ENCODE results near the gene NEXN. TPM values are rescaled to one million over a fixed set of nuclear protein-coding genes. Genes with fewer than 3 reads are reported as not detected.

The NEXN gene
- total RNA-seq, 1 experiment from 2014 or later: 0.41 TPM

- H3K27me3 ChIP-seq (ENCODE audit: low read length): no peaks in the 10 kb centered on the region
- no peak for DNase-seq
- peaks cover 15% of the 10 kb centered on the region for H3K4me1 ChIP-seq (ENCODE audit: low read length)
- H3K27ac ChIP-seq (ENCODE audit: low read length): no peak overlapping the region
- no peaks in the 10 kb centered on the region for H3K9me2 ChIP-seq (replicated peaks; ENCODE audit: insufficient read depth, low read length)
- no peak overlapping the region for H3K4me2 ChIP-seq (ENCODE audit: low read depth, low read length, poor library complexity, severe bottlenecking)
- H3K36me3 ChIP-seq (ENCODE audit: insufficient read depth, low read length): no peaks in the 10 kb centered on the region; the same call in 1 of the 2 replicates
- no peaks in the 10 kb centered on the region for H3K9me3 ChIP-seq (ENCODE audit: low read length)
- peaks cover 60% of the 10 kb centered on the region for H3K79me2 ChIP-seq (ENCODE audit: low read length)
- no peaks in the 10 kb centered on the region; the same call in 1 of the 2 replicates for H4K20me1 ChIP-seq (ENCODE audit: insufficient read depth, low read depth, low read length)
- H2AFZ ChIP-seq (ENCODE audit: low read length): no peak overlapping the region
- H3K4me3 ChIP-seq (ENCODE audit: low read length): no peak overlapping the region
- no peak overlapping the region for H3K9ac ChIP-seq (ENCODE audit: low read length)
Measured at GRCh38 chr1:77984629-77985028, 96.2 kb downstream of the NEXN start.

GRCh38 chr1:77986810-77987209 lies 98.4 kb downstream of the NEXN start:
- Histone ChIP-seq H3K27me3 (ENCODE audit: low read length) (no peaks in the 10 kb centered on the region), H3K36me3 (ENCODE audit: insufficient read depth, low read length) (no peaks in the 10 kb centered on the region; the same call in 1 of the 2 replicates), H2AFZ (ENCODE audit: low read length) (no peak overlapping the region), H3K79me2 (ENCODE audit: low read length) (peaks cover 55% of the 10 kb centered on the region), H3K4me2 (ENCODE audit: low read depth, low read length, poor library complexity, severe bottlenecking) (no peak overlapping the region), H4K20me1 (ENCODE audit: insufficient read depth, low read depth, low read length) (no peaks in the 10 kb centered on the region), H3K9ac (ENCODE audit: low read length) (no peak overlapping the region), H3K4me1 (ENCODE audit: low read length) (peaks cover 7% of the 10 kb centered on the region; the same call in 1 of the 2 replicates), H3K4me3 (ENCODE audit: low read length) (no peak overlapping the region), H3K9me2 (replicated peaks; ENCODE audit: insufficient read depth, low read length) (no peaks in the 10 kb centered on the region), H3K9me3 (ENCODE audit: low read length) (no peaks in the 10 kb centered on the region), H3K27ac (ENCODE audit: low read length) (no peak overlapping the region)
- DNase-seq: no peak

- Histone ChIP-seq H3K4me1 (ENCODE audit: low read length) (peaks cover 7% of the 10 kb centered on the region; the same call in 1 of the 2 replicates), H3K9me3 (ENCODE audit: low read length) (no peaks in the 10 kb centered on the region), H3K4me3 (ENCODE audit: low read length) (no peak overlapping the region), H2AFZ (ENCODE audit: low read length) (no peak overlapping the region), H4K20me1 (ENCODE audit: insufficient read depth, low read depth, low read length) (no peaks in the 10 kb centered on the region), H3K4me2 (ENCODE audit: low read depth, low read length, poor library complexity, severe bottlenecking) (no peak overlapping the region), H3K9me2 (replicated peaks; ENCODE audit: insufficient read depth, low read length) (no peaks in the 10 kb centered on the region), H3K79me2 (ENCODE audit: low read length) (peaks cover 49% of the 10 kb centered on the region), H3K9ac (ENCODE audit: low read length) (no peak overlapping the region), H3K27ac (ENCODE audit: low read length) (no peak overlapping the region), H3K36me3 (ENCODE audit: insufficient read depth, low read length) (no peaks in the 10 kb centered on the region; the same call in 1 of the 2 replicates), H3K27me3 (ENCODE audit: low read length) (no peaks in the 10 kb centered on the region)
- DNase-seq: no peak
Measured at GRCh38 chr1:77987919-77988318, 99.5 kb downstream of the NEXN start.

GRCh38 chr1:77989744-77990143 lies 101.3 kb downstream of the NEXN start:
- H3K9me2 ChIP-seq (replicated peaks; ENCODE audit: insufficient read depth, low read length): no peaks in the 10 kb centered on the region
- H3K79me2 ChIP-seq (ENCODE audit: low read length): peaks cover 41% of the 10 kb centered on the region
- H4K20me1 ChIP-seq (ENCODE audit: insufficient read depth, low read depth, low read length): no peaks in the 10 kb centered on the region
- no peak overlapping the region for H3K4me2 ChIP-seq (ENCODE audit: low read depth, low read length, poor library complexity, severe bottlenecking)
- H3K4me1 ChIP-seq (ENCODE audit: low read length): peaks cover 7% of the 10 kb centered on the region; the same call in 1 of the 2 replicates
- H3K27ac ChIP-seq (ENCODE audit: low read length): no peak overlapping the region
- H3K9me3 ChIP-seq (ENCODE audit: low read length): no peaks in the 10 kb centered on the region
- H2AFZ ChIP-seq (ENCODE audit: low read length): no peak overlapping the region
- no peak overlapping the region for H3K4me3 ChIP-seq (ENCODE audit: low read length)
- H3K9ac ChIP-seq (ENCODE audit: low read length): no peak overlapping the region
- no peaks in the 10 kb centered on the region; the same call in 1 of the 2 replicates for H3K36me3 ChIP-seq (ENCODE audit: insufficient read depth, low read length)
- no peak for DNase-seq
- H3K27me3 ChIP-seq (ENCODE audit: low read length): no peaks in the 10 kb centered on the region

GRCh38 chr1:77990629-77991204 lies 102.3 kb downstream of the NEXN start:
- Histone ChIP-seq H3K9me2 (replicated peaks; ENCODE audit: insufficient read depth, low read length) (no peaks in the 10 kb centered on the region), H3K36me3 (ENCODE audit: insufficient read depth, low read length) (no peaks in the 10 kb centered on the region), H3K4me1 (ENCODE audit: low read length) (peaks cover 7% of the 10 kb centered on the region; the same call in 1 of the 2 replicates), H3K79me2 (ENCODE audit: low read length) (peaks cover 39% of the 10 kb centered on the region), H3K27ac (ENCODE audit: low read length) (no peak overlapping the region), H3K9ac (ENCODE audit: low read length) (no peak overlapping the region), H4K20me1 (ENCODE audit: insufficient read depth, low read depth, low read length) (no peaks in the 10 kb centered on the region), H2AFZ (ENCODE audit: low read length) (no peak overlapping the region), H3K4me3 (ENCODE audit: low read length) (no peak overlapping the region), H3K27me3 (ENCODE audit: low read length) (no peaks in the 10 kb centered on the region), H3K4me2 (ENCODE audit: low read depth, low read length, poor library complexity, severe bottlenecking) (no peak overlapping the region), H3K9me3 (ENCODE audit: low read length) (no peaks in the 10 kb centered on the region)
- DNase-seq: no peak

- DNase-seq: no peak
- Histone ChIP-seq H4K20me1 (ENCODE audit: insufficient read depth, low read depth, low read length) (no peaks in the 10 kb centered on the region), H3K27me3 (ENCODE audit: low read length) (no peaks in the 10 kb centered on the region), H3K79me2 (ENCODE audit: low read length) (peaks cover 33% of the 10 kb centered on the region), H3K4me1 (ENCODE audit: low read length) (peaks cover 7% of the 10 kb centered on the region; the same call in 1 of the 2 replicates), H3K9me3 (ENCODE audit: low read length) (no peaks in the 10 kb centered on the region), H3K27ac (ENCODE audit: low read length) (no peak overlapping the region), H3K4me2 (ENCODE audit: low read depth, low read length, poor library complexity, severe bottlenecking) (no peak overlapping the region), H3K4me3 (ENCODE audit: low read length) (no peak overlapping the region), H3K36me3 (ENCODE audit: insufficient read depth, low read length) (no peaks in the 10 kb centered on the region), H3K9ac (ENCODE audit: low read length) (no peak overlapping the region), H3K9me2 (replicated peaks; ENCODE audit: insufficient read depth, low read length) (no peaks in the 10 kb centered on the region), H2AFZ (ENCODE audit: low read length) (no peak overlapping the region)
Measured at GRCh38 chr1:77991638-77992037, 103.2 kb downstream of the NEXN start.

Other genes with a start within 250 kb of the NEXN start
- 77.9 and 113 TPM in 2 replicates for gene ZZZ3, start 206.0 kb upstream of the NEXN start, total RNA-seq (2014; rRNA removed; shearing (Covaris generic); ENCODE audit: low replicate concordance)
- gene USP33, start 128.8 kb upstream of the NEXN start, total RNA-seq (2014; rRNA removed; shearing (Covaris generic); ENCODE audit: low replicate concordance): 30.1 and 31.0 TPM in 2 replicates
- gene MIGA1, start 109.0 kb upstream of the NEXN start, total RNA-seq (2014; rRNA removed; shearing (Covaris generic); ENCODE audit: low replicate concordance): 3.3 and 7.5 TPM in 2 replicates
- 159 and 214 TPM in 2 replicates for gene FUBP1, start 90.4 kb downstream of the NEXN start, total RNA-seq (2014; rRNA removed; shearing (Covaris generic); ENCODE audit: low replicate concordance)
- 6.4 and 6.7 TPM in 2 replicates for gene DNAJB4, start 116.3 kb downstream of the NEXN start, total RNA-seq (2014; rRNA removed; shearing (Covaris generic); ENCODE audit: low replicate concordance)
- gene GIPC2, start 157.3 kb downstream of the NEXN start, total RNA-seq (2014; rRNA removed; shearing (Covaris generic); ENCODE audit: low replicate concordance): 0.04 and 0.15 TPM in 2 replicates

Data from Karpas-422 (cell line).